GM12891 (cell line): ENCODE results near the gene BACE2.

Experiments used
- POLR2A ChIP-seq: IDR thresholded peaks from 2 replicates; pipeline ENCODE4 v1.6.1; 2011; ENCODE audit warnings: low read depth, low read length, control low read depth
- POLR2AphosphoS5 ChIP-seq: IDR thresholded peaks from 2 replicates; pipeline ENCODE4 v1.6.1; 2011; ENCODE audit warnings: low read depth, low read length, control low read depth

GRCh38 chr21:41121785-41122415 lies 46.1 kb upstream of the BACE2 start:
- TF ChIP-seq POLR2A (no peak), POLR2AphosphoS5 (no peak)
